COLO829 (cell line): ENCODE measurements around the gene SLC38A11.
"Not testable (repeated sequence)": the region's sequence is repeated elsewhere in the genome, so short reads cannot be mapped to it uniquely, and the experiment has no call there.

ENCODE experiments used
- DNase-seq: peaks from one replicate; pipeline ENCODE4 v3.0.0; 2012; ENCODE audit warnings: low spot score

Gene SLC38A11

GRCh38 chr2:164877169-164877568 lies 78.2 kb downstream of the SLC38A11 start:
- no peak for DNase-seq

- DNase-seq = no peak
Measured at GRCh38 chr2:164875334-164876205, 79.8 kb downstream of the SLC38A11 start.

GRCh38 chr2:164873210-164873908 lies 82.0 kb downstream of the SLC38A11 start:
- no peak for DNase-seq

- DNase-seq = no peak
Measured at GRCh38 chr2:164871404-164871803, 83.9 kb downstream of the SLC38A11 start.

GRCh38 chr2:164869420-164869772 lies 85.9 kb downstream of the SLC38A11 start:
- DNase-seq = no peak

GRCh38 chr2:164868563-164869419 lies 86.5 kb downstream of the SLC38A11 start:
- no peak for DNase-seq

- no peak for DNase-seq
Measured at GRCh38 chr2:164867779-164868397, 87.4 kb downstream of the SLC38A11 start.

GRCh38 chr2:164866381-164866780 lies 88.9 kb downstream of the SLC38A11 start:
- not testable (repeated sequence) for DNase-seq

GRCh38 chr2:164860694-164861042 lies 94.7 kb downstream of the SLC38A11 start:
- no peak for DNase-seq

GRCh38 chr2:164859906-164860693 lies 95.2 kb downstream of the SLC38A11 start:
- DNase-seq = not testable (repeated sequence)

GRCh38 chr2:164859251-164859818 lies 96.0 kb downstream of the SLC38A11 start:
- DNase-seq = no peak

GRCh38 chr2:164852086-164852485 lies 103.2 kb downstream of the SLC38A11 start:
- no peak for DNase-seq

- no peak for DNase-seq
Measured at GRCh38 chr2:164850235-164850634, 105.1 kb downstream of the SLC38A11 start.

- no peak for DNase-seq
Measured at GRCh38 chr2:164849506-164849905, 105.8 kb downstream of the SLC38A11 start.

GRCh38 chr2:164847981-164848741 lies 107.2 kb downstream of the SLC38A11 start:
- no peak for DNase-seq

- DNase-seq = no peak
Measured at GRCh38 chr2:164847291-164847690, 108.0 kb downstream of the SLC38A11 start.

- DNase-seq = no peak
Measured at GRCh38 chr2:164846276-164846675, 109.0 kb downstream of the SLC38A11 start.
